A673 (cell line): ENCODE data around the gene CCDC136. TPM values are rescaled to one million over a fixed set of nuclear protein-coding genes. Genes with fewer than 3 reads are reported as not detected.

Source experiments
- BruUV-seq: library from RNA; stranded (reverse); fragments of 400-500 nt; replicated peaks from 2 replicates; lab custom pipeline; 2021; lab: Mats Ljungman, UMichigan
- CTCF ChIA-PET: fragments of 300-600 bp; sonication (Branson Sonifier 250); formaldehyde crosslinking; loops from one replicate; lab custom pipeline; 2022; ENCODE audit warnings: antibody characterized with exemption; lab: Charles Lee
- POLR2A ChIA-PET: fragments of 300-600 bp; sonication (Branson Sonifier 250); formaldehyde crosslinking; loops from one replicate; lab custom pipeline; 2022; ENCODE audit warnings: antibody characterized with exemption; ENCODE audit not compliant: low non-redundant PET; lab: Charles Lee
- DNase-seq: peaks from one replicate; pipeline ENCODE4 v3.0.0-alpha.2; 2015; ENCODE audit warnings: low spot score
- H3K27ac ChIP-seq: fragments of 200-600 bp; sonication (generic); 2 replicates; pipeline ENCODE4 v1.5.1; 2016; ENCODE audit warnings: mixed run types, low read depth, mild to moderate bottlenecking, mixed read lengths, antibody characterized with exemption, low read length; ENCODE audit not compliant: poor library complexity, severe bottlenecking
- H3K27me3 ChIP-seq: fragments of 200-600 bp; sonication (generic); replicated peaks from 2 replicates; pipeline ENCODE4 v1.6.1; 2017; ENCODE audit warnings: mixed run types, low read depth, mild to moderate bottlenecking, mixed read lengths, antibody characterized with exemption, low read length; ENCODE audit not compliant: insufficient read depth, poor library complexity
- H3K36me3 ChIP-seq: fragments of 200-600 bp; sonication (generic); 2 replicates; pipeline ENCODE4 v1.6.1; 2016; ENCODE audit warnings: mixed run types, mild to moderate bottlenecking, mixed read lengths, antibody characterized with exemption, low read length; ENCODE audit not compliant: insufficient read depth, poor library complexity, severe bottlenecking
- H3K4me1 ChIP-seq: fragments of 200-600 bp; sonication (generic); 2 replicates; pipeline ENCODE4 v1.6.1; 2017; ENCODE audit warnings: mixed run types, mild to moderate bottlenecking, mixed read lengths, antibody characterized with exemption, low read length; ENCODE audit not compliant: insufficient read depth, poor library complexity, severe bottlenecking
- H3K4me3 ChIP-seq: fragments of 200-600 bp; sonication (generic); 2 replicates; pipeline ENCODE4 v1.5.1; 2016; ENCODE audit warnings: low read depth, mixed run types, mild to moderate bottlenecking, mixed read lengths, low read length; ENCODE audit not compliant: poor library complexity, severe bottlenecking
- H3K9me3 ChIP-seq: fragments of 200-600 bp; sonication (generic); 2 replicates; pipeline ENCODE4 v1.6.1; 2016; ENCODE audit warnings: mixed run types, low read depth, mild to moderate bottlenecking, mixed read lengths, antibody characterized with exemption, low read length; ENCODE audit not compliant: poor library complexity, severe bottlenecking
- CTCF ChIP-seq: fragments of 300-800, 200-600 bp; sonication (generic); conservative IDR thresholded peaks from 2 replicates; pipeline ENCODE4 v1.5.1; 2017; ENCODE audit warnings: low read depth, mild to moderate bottlenecking, antibody characterized with exemption, low read length, moderate library complexity, mixed read lengths
- EZH2 ChIP-seq: fragments of 200-600 bp; sonication (generic); IDR thresholded peaks from 2 replicates; pipeline ENCODE4 v1.6.1; 2017; ENCODE audit warnings: borderline replicate concordance, low read depth, mild to moderate bottlenecking, mixed read lengths, antibody characterized with exemption, low read length; ENCODE audit not compliant: poor library complexity, severe bottlenecking
- intact Hi-C: fragments of 100-400 bp; cut with micrococcal nuclease; formaldehyde crosslinking; loops from one replicate; pipeline ENCODE4 v1.10.0; 2022; ENCODE audit not compliant: unreplicated experiment
- total RNA-seq: library from RNA; stranded (reverse); gene quantifications from 2 replicates; pipeline ENCODE4 v1.2.3, GENCODE V29; 2021

CCDC136 gene
- total RNA-seq, 1 experiment from 2014 or later, result 4.4 TPM

GRCh38 chr7:128860158-128861073 lies 68.6 kb downstream of the CCDC136 start:
- Histone ChIP-seq H3K27me3 (no peaks in the 10 kb centered on the region), H3K36me3 (no peaks in the 10 kb centered on the region), H3K9me3 (no peaks in the 10 kb centered on the region), H3K27ac (no peak overlapping the region), H3K4me1 (peaks cover 4% of the 10 kb centered on the region), H3K4me3 (no peak overlapping the region)
- TF ChIP-seq EZH2 (no peak), CTCF (no peak)
- ChIA-PET CTCF (interaction anchor here (0.6 to 0.9 kb wide), 2 partner anchors 231 to 503 kb away, joined by 3 to 5 read pairs; no protein-coding TSS in a partner anchor), POLR2A (no interaction called here)
- BruUV-seq, result no TSS peak
- DNase-seq, result no peak
- intact Hi-C loops, result no loop called here

GRCh38 chr7:128861957-128862570 lies 70.3 kb downstream of the CCDC136 start:
- H3K36me3 ChIP-seq, result no peaks in the 10 kb centered on the region
- peak overlapping the region; percentile 76 for H3K4me3 ChIP-seq
- intact Hi-C loops, result no loop called here
- H3K27ac ChIP-seq, result no peak overlapping the region
- H3K27me3 ChIP-seq, result no peaks in the 10 kb centered on the region
- TF ChIP-seq EZH2, result no peak
- no peak for TF ChIP-seq CTCF
- BruUV-seq, result no TSS peak
- CTCF ChIA-PET, result interaction anchor here (0.6 to 1.3 kb wide), 4 partner anchors 11 to 438 kb away, joined by 3 to 6 read pairs (median 4); no protein-coding TSS in a partner anchor
- DNase-seq, result no peak
- no peaks in the 10 kb centered on the region for H3K9me3 ChIP-seq
- peaks cover 4% of the 10 kb centered on the region for H3K4me1 ChIP-seq
- POLR2A ChIA-PET, result no interaction called here

GRCh38 chr7:128862571-128863432 lies 71.0 kb downstream of the CCDC136 start, which contains the start of gene ATP6V1F:
TSS of gene ATP6V1F (plus strand) at chr7:128862856. CDS start at chr7:128862905, 49 bp downstream.
- POLR2A ChIA-PET, result no interaction called here
- H3K27ac ChIP-seq, result peak within 1 kb of the TSS; percentile 52
- CTCF ChIA-PET, result interaction anchor here (0.6 to 1.3 kb wide), 5 partner anchors 10 to 287 kb away, joined by 3 to 5 read pairs (median 4); no protein-coding TSS in a partner anchor
- peak; percentile 98 for DNase-seq
- TSS peak; percentile 48 for BruUV-seq
- peaks cover 4% of the 10 kb centered on the region for H3K4me1 ChIP-seq
- H3K9me3 ChIP-seq, result no peaks in the 10 kb centered on the region
- TF ChIP-seq CTCF (no peak), EZH2 (no peak)
- intact Hi-C loops, result no loop called here
- no peaks in the 10 kb centered on the region for H3K27me3 ChIP-seq
- H3K4me3 ChIP-seq, result peak within 1 kb of the TSS; percentile 76
- no peaks in the 10 kb centered on the region for H3K36me3 ChIP-seq
